ENCODE results near the gene MORN5.

- TF ChIP-seq POLR2A (IDR thresholded peaks at IDR 0.05) = no peak
- TF ChIP-seq CTCF (IDR thresholded peaks at IDR 0.05) = no peak
Observed at GRCh38 chr9:122164286-122164685, 4.6 kb downstream of the MORN5 start.
